Astrocyte (in vitro differentiated cells and primary cell): ENCODE data around the gene HEG1. TPM values are rescaled to one million over a fixed set of nuclear protein-coding genes. Genes with fewer than 3 reads are reported as not detected.

Experiments used
- DNase-seq: peaks from one replicate; pipeline ENCODE4 v3.0.0-alpha.2; 2010; ENCODE audit warnings: low read depth
- FAIRE-seq: peaks from 2 replicates; lab custom pipeline; 2011; peaks lifted over from hg19 to GRCh38; lab: Jason Lieb, UNC
- H2AFZ ChIP-seq: 2 replicates; pipeline ENCODE4 v1.6.0; 2012; ENCODE audit warnings: low read depth, low read length, inconsistent platforms
- H3K27ac ChIP-seq: 2 replicates; pipeline ENCODE4 v1.5.1; 2011; ENCODE audit warnings: low read depth, low read length, inconsistent platforms
- H3K27me3 ChIP-seq: 2 replicates; pipeline ENCODE4 v1.6.0; 2011; ENCODE audit warnings: low read length, inconsistent platforms; ENCODE audit not compliant: insufficient read depth
- H3K36me3 ChIP-seq: 2 replicates; pipeline ENCODE4 v1.5.1; 2011; ENCODE audit warnings: low read length, inconsistent platforms; ENCODE audit not compliant: insufficient read depth
- H3K4me1 ChIP-seq: 2 replicates; pipeline ENCODE4 v1.5.1; 2011; ENCODE audit warnings: low read length, inconsistent platforms; ENCODE audit not compliant: insufficient read depth
- H3K4me2 ChIP-seq: 2 replicates; pipeline ENCODE4 v1.6.0; 2012; ENCODE audit warnings: low read length, inconsistent platforms
- H3K4me3 ChIP-seq: 2 replicates; pipeline ENCODE4 v1.5.1; 2011; ENCODE audit warnings: low read depth, mild to moderate bottlenecking, low read length, inconsistent platforms; ENCODE audit not compliant: insufficient read depth
- H3K79me2 ChIP-seq: 2 replicates; pipeline ENCODE4 v1.6.0; 2012; ENCODE audit warnings: mild to moderate bottlenecking, low read length, inconsistent platforms; ENCODE audit not compliant: insufficient read depth
- H3K9ac ChIP-seq: 2 replicates; pipeline ENCODE4 v1.6.0; 2012; ENCODE audit warnings: mild to moderate bottlenecking, low read length, inconsistent platforms
- H3K9me3 ChIP-seq: 2 replicates; pipeline ENCODE4 v1.5.1; 2012; ENCODE audit warnings: low read depth, mild to moderate bottlenecking, low read length, inconsistent platforms; ENCODE audit not compliant: insufficient read depth
- H4K20me1 ChIP-seq: 2 replicates; pipeline ENCODE4 v1.6.0; 2012; ENCODE audit warnings: low read length, inconsistent platforms; ENCODE audit not compliant: insufficient read depth
- H3K27ac Mint-ChIP-seq: one replicate; pipeline ENCODE4 v1.8.0; 2021; ENCODE audit warnings: mild to moderate bottlenecking, mixed read lengths; ENCODE audit not compliant: unreplicated experiment
- H3K27me3 Mint-ChIP-seq: one replicate; pipeline ENCODE4 v1.8.0; 2021; ENCODE audit warnings: low read depth, mixed read lengths; ENCODE audit not compliant: unreplicated experiment
- H3K36me3 Mint-ChIP-seq: one replicate; pipeline ENCODE4 v1.8.0; 2021; ENCODE audit warnings: low read depth, mixed read lengths; ENCODE audit not compliant: unreplicated experiment
- H3K4me1 Mint-ChIP-seq: one replicate; pipeline ENCODE4 v1.8.0; 2021; ENCODE audit warnings: low read depth, mixed read lengths; ENCODE audit not compliant: unreplicated experiment
- H3K4me3 Mint-ChIP-seq: one replicate; pipeline ENCODE4 v1.8.0; 2021; ENCODE audit warnings: mild to moderate bottlenecking, moderate library complexity, mixed read lengths; ENCODE audit not compliant: unreplicated experiment
- H3K9me3 Mint-ChIP-seq: one replicate; pipeline ENCODE4 v1.8.0; 2021; ENCODE audit warnings: mild to moderate bottlenecking, mixed read lengths; ENCODE audit not compliant: unreplicated experiment
- EZH2 ChIP-seq: IDR thresholded peaks from 2 replicates; pipeline ENCODE4 v1.6.1; 2012; ENCODE audit warnings: mild to moderate bottlenecking, low read length, inconsistent platforms; ENCODE audit not compliant: insufficient read depth
- total RNA-seq: library from RNA; stranded (reverse); gene quantifications from 2 replicates; pipeline ENCODE4 v1.2.1, GENCODE V29; 2021
- TF ChIP-seq, protein P1 (sequence below): IDR thresholded peaks from 2 replicates; pipeline ENCODE4 v1.5.1; 2011; ENCODE audit warnings: low read depth, mild to moderate bottlenecking, inconsistent platforms, low read length, moderate library complexity; ENCODE audit not compliant: insufficient read depth

HEG1 gene
- total RNA-seq, 1 donor from 2014 or later = 65.7 TPM

DNA sequence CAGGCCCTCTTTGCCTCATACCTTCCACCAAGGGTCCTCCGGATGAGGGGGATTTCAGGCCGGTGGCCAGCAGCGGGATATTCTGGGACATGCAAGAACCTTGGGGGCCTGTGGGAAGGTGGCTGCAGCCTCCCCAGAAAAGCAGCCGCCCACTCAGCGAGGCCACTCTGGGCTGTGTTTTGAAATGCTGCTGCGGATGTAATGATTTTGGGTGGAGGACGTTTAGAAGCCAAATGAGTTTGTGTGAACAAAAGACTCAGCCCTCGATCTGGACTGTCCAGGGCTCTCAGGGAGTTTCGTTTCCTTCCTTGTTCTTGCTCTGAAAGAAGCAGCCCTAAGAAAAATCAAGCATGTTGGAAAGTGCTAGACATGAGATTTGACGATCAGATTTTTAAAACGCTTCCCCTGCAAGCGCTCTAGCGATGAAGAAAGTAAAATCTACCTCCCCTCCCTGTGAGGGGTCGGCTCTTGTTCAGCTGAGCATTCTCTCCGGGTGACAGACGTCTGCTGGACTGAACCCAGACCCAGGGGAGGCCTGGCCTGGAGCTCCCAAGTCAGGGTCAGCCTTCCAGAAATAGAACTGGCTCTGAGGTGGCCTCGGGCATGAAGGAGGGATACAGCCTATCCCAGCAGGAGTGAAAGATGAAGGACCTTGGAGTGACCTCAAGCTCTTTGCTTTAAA is 12.9 kb downstream of the HEG1 start:
- H3K4me1 Mint-ChIP-seq = peaks cover 38% of the 10 kb centered on the region
- H3K36me3 Mint-ChIP-seq = peaks cover 6% of the 10 kb centered on the region
- H3K27me3 Mint-ChIP-seq = no peaks in the 10 kb centered on the region
- DNase-seq (no peak), FAIRE-seq (no peak)
- peak overlapping the region; percentile 68 for H3K9ac ChIP-seq
- H3K9me3 Mint-ChIP-seq = no peaks in the 10 kb centered on the region
- H3K27ac Mint-ChIP-seq = peak overlapping the region; percentile 75
- no peaks in the 10 kb centered on the region for H3K9me3 ChIP-seq
- peaks cover 94% of the 10 kb centered on the region for H3K79me2 ChIP-seq
- no peaks in the 10 kb centered on the region for H3K27me3 ChIP-seq
- H3K4me3 ChIP-seq = no peak overlapping the region
- peak overlapping the region; percentile 79 for H3K4me2 ChIP-seq
- peak overlapping the region; percentile 54 for H3K27ac ChIP-seq
- H3K4me3 Mint-ChIP-seq = peak overlapping the region; percentile 61
- H3K36me3 ChIP-seq = peaks cover 6% of the 10 kb centered on the region
- peak overlapping the region; percentile 58 for H2AFZ ChIP-seq
- H3K4me1 ChIP-seq = peaks cover 52% of the 10 kb centered on the region
- no peak for TF ChIP-seq EZH2
- TF ChIP-seq, protein P1, sequence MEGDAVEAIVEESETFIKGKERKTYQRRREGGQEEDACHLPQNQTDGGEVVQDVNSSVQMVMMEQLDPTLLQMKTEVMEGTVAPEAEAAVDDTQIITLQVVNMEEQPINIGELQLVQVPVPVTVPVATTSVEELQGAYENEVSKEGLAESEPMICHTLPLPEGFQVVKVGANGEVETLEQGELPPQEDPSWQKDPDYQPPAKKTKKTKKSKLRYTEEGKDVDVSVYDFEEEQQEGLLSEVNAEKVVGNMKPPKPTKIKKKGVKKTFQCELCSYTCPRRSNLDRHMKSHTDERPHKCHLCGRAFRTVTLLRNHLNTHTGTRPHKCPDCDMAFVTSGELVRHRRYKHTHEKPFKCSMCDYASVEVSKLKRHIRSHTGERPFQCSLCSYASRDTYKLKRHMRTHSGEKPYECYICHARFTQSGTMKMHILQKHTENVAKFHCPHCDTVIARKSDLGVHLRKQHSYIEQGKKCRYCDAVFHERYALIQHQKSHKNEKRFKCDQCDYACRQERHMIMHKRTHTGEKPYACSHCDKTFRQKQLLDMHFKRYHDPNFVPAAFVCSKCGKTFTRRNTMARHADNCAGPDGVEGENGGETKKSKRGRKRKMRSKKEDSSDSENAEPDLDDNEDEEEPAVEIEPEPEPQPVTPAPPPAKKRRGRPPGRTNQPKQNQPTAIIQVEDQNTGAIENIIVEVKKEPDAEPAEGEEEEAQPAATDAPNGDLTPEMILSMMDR = no peak
- peaks cover 82% of the 10 kb centered on the region for H4K20me1 ChIP-seq

DNA sequence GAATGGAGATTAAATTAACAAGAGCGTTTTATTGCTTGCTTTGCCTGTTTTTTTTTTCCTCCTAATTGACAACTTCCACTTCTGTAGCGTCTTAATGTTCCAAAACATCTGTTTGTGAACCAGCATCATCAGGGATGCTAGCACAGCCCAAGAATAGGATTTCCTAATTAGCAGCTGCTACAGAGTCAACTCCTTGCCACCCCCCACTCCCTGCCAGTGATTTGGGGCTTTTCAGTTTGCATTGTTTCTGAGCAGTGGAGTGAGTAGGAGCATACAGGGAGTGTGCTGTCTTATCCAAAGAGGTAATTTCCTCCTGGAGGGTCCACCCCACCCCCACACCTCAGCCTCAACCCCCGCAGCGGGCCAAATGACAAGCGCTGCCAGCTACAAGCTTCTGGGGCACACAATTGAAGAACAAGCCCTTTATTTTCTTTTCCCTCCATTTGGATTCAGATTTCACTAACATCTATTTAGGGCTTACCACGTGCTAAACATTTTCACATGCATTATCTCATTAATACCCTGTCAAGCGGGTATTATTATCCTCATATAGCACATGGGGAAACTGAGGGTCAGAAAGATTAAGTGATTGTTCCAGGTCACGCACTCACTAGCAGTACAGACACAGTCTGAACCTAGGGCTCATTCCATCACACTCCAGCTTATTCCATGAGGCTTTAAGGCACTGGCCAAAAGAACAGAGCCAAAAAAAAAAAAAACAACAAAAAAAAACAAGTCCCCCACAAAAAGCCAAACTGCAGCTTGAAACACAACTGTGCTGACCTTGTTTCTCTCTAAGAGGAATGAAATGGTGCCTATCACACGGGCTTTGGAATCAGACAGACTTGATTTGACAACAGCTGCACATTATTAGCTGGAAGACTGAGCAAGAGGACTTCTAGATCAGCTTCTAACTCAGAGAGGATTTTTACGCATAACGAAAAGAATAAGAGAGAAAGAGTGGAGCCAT is 16.4 kb downstream of the HEG1 start:
- H3K79me2 ChIP-seq = peaks cover 92% of the 10 kb centered on the region
- TF ChIP-seq, protein P1 = no peak
- TF ChIP-seq EZH2 = no peak
- peaks cover 79% of the 10 kb centered on the region for H4K20me1 ChIP-seq
- Mint-ChIP-seq H3K27ac (no peak overlapping the region), H3K9me3 (peaks cover 7% of the 10 kb centered on the region), H3K27me3 (no peaks in the 10 kb centered on the region), H3K36me3 (peaks cover 6% of the 10 kb centered on the region), H3K4me1 (peaks cover 37% of the 10 kb centered on the region), H3K4me3 (no peak overlapping the region)
- no peaks in the 10 kb centered on the region for H3K27me3 ChIP-seq
- H2AFZ ChIP-seq = no peak overlapping the region
- no peak for FAIRE-seq
- no peak overlapping the region for H3K4me3 ChIP-seq
- H3K4me2 ChIP-seq = peak overlapping the region; percentile 27
- H3K4me1 ChIP-seq = peaks cover 34% of the 10 kb centered on the region
- peak overlapping the region; percentile 1 for H3K9ac ChIP-seq
- H3K27ac ChIP-seq = no peak overlapping the region
- H3K36me3 ChIP-seq = peaks cover 3% of the 10 kb centered on the region
- no peaks in the 10 kb centered on the region for H3K9me3 ChIP-seq
- DNase-seq = no peak
